Stimulated activated CD4-positive, alpha-beta T cell treated with anti-CD3 and anti-CD28 coated beads, Interleukin-12 subunit alpha, Interleukin-12 subunit beta, amount 100 ng/mL, for 48 hours (primary cell): ENCODE data around the gene AK5.
"Not testable (repeated sequence)": the region's sequence is repeated elsewhere in the genome, so short reads cannot be mapped to it uniquely, and the experiment has no call there.

Experiments
- DNase-seq, 3 donors: peaks; one replicate each; pipeline ENCODE4 v3.0.0-alpha.2; 2020; ENCODE audit warnings: low read depth in 2 of 3, low spot score in 1 of 3

Gene AK5

DNA sequence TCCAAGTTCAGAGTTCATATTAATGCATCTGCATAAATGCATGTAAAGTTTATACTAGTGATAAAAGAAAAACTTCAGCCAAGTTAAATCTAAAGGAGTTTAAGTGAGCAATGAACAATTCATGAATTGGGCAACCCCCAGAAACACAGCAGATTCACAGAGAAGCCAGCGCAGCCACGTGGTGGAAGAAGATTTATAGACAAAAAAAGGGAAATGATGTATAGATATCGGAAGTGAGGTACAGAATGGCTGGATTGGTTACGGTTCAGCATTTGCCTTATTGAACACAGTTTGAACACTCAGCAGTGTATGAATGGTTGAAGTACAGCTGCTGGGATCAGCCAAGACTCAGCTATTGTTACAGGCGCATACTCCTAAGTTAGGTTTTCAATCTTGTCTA lies 5.7 kb downstream of the AK5 start:
- DNase-seq = no peak

DNA sequence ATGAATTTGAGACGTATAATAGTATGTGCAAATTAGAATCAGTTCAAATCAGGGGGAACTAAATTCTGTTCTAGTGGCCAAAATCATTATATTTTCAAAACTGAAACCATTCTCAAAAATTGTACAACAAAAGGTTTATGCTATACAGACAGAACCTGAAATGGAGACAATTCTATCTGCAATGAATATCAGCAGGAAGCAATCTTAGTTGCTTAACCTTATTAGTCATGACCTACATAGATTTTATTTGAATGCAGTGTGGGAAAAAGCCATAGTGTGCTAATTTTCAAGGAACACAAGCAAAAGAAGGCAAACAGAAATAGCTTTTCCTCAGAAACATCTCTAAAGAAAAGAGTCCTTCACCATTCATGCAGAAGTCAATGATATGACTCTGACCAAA lies 6.5 kb downstream of the AK5 start:
- no peak for DNase-seq

DNA sequence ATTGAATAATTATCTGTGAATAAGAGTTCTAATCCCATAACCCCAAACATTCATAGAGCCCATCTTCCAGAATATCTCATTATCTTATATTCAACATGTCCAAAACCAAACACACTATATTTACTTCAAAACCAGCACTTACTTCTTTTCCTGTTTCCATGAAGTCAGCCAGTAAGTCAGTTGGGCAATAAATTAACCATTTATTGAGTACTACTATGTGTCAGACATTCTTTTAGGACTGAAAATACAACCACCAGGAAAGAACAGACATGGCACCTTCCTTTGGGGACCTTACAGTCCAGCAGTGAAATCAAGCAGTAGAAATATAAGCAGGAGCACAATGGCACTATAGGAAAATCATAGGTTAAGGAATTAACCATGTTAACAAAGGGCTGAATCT lies 8.8 kb downstream of the AK5 start:
- DNase-seq = no peak

DNA sequence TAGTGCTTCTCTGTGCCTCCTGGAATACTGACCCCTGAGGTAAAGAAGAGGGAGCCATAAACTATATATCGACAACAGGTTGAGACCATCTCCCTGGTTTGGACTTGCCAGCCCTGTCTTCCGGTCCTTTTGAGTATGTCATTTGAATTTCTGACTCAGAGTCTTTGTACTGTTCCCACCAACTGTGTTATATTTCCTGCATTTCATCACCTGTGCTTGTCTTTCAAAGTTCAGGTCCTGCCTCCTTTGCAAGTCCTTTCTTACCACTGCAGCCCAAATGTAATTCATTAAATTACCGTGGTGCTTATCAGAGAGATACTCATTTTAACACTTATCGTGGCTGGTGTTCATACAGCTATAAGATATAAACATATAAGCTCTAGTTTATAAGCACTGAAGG lies 10.7 kb downstream of the AK5 start:
- DNase-seq = no peak

DNA sequence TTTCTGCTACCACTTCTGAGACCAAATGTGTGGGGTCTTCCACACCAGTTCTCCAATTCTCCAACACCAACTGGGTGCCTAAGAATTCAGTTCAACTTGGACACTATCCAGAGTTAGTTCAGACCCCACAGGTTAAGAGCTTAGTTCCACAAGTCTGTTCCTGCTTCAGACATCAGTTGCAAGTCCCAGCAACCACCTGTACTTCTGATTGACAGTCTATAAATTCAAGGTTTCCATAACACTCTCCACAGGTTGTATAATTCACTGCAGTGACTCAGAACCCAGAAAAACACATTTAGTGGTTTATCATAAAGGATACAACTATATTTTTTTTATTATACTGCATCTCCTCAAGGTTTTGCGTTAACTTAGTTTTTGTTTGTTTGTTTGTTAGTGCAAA lies 18.7 kb downstream of the AK5 start:
- DNase-seq = no peak

DNA sequence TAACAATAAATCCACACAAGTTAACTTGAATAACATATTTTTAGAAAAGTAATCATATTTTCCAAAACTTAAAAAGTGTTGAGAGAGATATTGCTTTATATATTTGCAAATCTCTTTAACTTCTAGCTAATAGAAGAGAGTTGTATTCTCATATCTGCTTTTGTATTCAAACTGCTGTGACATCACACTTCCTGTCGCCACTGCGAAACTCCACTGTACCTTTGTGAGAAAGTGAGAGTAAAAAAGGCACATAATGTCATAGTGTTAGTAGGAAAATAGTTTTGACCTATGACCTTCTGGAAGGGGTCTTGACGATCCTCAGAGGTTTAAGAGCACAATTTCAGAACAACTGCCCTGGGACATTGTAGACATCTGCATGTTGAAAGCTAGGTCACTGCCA lies 21.6 kb downstream of the AK5 start:
- DNase-seq = no peak

DNA sequence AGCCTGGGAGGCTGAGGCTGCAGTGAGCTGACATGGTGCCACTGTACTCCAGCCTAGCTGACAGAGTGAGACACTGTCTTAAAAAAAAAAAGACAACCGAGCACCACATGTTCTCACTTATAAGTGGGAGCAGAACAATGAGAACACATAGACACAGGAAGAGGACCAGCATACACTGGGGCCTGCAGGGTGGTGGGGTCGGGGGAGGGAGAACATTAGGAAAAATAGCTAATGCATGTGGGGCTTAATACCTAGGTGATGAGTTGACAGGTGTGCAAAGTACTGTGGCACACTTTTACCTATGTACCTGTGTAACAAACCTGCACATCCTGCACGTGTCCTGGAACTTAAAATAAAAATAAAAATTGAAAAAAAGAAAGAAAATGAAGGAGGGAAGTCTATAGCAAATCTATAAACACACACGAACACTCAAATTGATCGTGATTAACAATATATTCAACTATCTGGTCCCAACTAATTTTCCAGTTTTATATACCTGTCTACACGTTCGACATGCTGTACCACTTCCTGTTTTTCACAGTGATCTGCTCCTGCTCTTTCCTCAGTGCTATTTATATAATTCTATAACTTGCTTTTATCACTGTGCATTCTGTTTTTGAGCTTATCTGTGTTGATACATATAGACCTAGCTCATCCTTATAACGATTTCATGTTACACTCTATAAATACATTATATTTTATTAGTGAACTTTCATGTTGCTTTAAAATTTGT lies 27.2 kb downstream of the AK5 start:
- no peak for DNase-seq

DNA sequence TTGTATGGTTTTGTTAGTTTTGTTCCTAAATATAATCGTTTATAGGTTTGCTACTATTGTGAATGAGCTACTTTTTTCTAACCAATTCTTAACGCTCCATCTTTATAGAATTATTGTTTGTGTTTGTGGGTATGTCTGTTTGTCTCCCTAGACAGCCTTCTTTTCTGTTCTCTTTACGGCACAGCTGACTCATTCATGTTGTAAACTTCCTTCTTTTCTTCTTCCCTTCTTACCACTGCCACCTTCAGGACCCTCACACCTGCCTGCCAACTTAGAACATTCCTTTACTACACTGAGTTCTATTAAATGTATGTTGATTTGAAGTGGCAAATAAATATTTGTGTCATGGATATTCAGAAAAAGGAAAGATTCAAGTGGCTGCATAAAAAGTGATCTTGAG lies 29.1 kb downstream of the AK5 start:
- DNase-seq = no peak

DNA sequence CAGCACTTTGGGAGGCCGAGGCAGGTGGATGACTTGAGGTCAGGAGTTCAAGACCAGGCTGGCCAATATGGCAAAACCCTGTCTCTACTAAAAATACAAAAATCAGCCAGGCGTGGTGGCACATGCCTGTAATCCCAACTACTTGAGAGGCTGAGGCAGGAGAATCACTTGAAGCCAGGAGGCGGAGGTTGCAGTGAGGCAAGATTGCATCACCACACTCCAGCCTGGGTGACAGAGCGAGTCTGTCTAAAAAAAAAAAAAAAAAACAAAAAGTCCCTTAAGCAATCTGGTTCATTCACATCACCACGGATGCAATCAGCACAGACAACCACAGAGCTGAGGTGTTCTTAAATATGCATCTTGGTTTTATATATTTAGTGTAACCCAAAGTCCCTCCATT lies 30.5 kb downstream of the AK5 start:
- not testable (repeated sequence) for DNase-seq

DNA sequence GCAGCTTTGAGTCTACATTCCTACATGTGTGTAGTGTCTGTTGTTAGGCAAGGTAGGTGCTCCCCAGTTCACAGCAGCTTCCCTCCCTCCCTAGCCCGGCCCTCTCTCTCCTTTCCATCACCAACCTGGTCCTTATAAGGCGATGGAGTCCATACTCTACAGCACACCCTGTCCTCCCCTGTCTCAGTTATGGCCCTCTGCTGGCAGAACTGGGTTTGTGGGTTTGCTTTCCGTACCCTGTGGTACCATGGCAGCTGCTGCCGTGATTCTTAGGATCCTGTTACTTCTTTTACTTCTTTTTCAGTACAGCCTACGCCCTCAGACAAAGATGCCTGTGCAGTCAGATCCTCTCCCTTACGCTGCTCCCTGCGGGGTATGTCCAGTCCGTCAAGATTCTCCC lies 31.7 kb downstream of the AK5 start:
- peak in 1 of 3 donors; percentile 12 for DNase-seq

DNA sequence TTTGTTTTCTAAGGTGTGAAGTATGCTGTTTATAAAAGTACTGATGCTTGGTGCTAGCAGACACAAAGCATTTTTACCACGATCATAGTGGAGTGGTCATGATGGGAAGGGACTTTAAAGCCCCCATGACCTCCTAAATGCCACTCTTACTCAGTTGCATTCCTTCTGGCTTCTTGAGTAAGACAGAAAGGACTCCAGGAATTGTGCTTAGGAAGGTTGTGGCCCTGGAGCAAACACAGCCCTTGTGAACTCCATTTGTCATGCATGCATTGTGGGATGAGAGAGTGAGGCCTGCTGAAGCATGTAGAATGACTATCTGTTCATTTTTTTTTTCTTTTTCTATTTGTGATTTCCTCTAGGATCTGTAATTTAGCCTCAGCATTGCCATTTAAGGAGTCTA lies 34.2 kb downstream of the AK5 start:
- no peak for DNase-seq

DNA sequence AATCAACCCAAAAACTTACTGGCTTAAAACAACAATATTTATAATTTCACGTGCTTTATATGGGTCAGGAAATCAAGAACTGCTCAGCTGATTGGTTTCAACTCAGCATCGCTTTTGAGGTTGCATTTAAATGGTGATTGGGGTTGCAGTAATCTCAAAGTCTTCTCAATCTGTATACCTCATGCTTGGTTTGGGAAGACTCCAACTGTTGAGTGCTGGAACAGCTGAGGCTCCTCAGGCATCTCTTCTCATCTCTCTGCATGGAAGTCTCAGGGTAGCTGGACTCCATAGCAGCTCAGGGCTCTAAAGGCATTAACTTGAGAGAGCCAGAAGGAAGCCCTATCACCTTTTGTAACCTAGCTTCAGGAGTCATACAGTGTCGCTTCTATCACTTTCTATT lies 35.1 kb downstream of the AK5 start:
- DNase-seq = no peak

DNA sequence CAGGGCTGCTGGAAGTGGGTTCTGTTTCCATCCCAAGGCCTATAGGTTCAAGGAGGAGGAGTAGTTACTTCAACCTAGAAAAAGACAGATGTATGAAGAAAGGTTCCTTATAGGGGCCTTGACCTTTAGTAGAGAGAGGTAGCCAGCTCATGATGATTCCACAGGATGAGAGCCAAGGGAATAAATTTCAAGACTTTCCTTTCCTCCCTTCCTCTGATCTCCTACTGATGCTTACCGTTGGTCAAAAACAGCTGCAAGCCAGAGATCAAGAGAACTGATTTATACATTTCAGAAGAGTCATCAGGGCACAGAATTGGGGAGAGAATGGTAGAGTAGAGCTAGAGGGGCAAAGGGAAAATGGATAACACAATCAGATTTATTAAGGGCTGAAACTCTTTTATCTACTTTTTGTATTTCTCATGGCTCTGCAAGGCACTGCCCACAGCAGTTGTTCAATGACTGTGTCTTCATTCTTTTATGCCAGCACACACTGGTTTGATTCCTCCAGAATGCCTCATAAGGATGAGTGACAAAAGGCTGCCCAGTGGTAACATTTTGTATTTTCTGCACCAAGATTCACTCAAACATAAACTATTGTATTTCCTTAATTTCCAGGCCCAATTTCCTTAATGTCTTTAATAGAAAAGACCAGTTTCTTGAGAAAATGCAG lies 37.4 kb downstream of the AK5 start:
- DNase-seq = no peak

DNA sequence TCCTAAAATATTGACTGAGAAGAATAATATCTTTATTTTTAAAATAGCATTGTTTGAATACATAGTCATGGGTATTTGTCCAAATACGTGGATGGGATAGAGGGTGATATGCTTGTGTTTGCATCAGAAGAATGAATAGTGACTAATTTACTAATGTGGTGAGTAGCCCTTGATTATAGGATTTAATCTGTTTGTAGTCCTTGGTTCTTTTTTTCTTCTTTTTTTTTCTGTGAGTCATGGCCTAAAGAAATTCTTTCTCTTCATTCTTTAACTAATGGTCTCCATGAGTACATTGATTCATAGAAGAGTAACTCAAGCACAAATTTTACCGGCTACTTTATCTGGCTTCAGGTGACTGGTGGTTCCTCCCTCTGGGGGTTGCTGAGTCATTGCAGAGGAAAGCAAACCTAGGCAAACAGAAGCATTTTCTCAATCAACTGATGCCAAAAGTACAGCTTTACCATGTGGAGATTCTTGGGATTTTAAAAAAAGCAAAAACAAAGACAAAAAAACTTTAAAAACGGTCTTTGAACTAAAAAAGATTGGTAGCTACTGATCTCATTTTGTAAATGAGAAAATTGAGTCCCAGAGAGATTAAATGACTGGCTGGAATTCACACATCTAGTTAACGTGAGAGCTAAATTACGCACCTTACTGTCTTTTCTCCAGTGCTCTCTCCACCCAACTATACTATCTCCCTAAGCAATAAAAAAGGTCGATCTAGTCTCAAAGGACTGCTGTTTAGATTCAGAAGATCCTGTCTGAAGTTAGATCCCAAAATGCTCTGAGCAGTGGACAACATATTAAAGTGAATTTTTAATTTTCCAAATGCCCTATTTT lies 40.5 kb downstream of the AK5 start:
- no peak for DNase-seq

DNA sequence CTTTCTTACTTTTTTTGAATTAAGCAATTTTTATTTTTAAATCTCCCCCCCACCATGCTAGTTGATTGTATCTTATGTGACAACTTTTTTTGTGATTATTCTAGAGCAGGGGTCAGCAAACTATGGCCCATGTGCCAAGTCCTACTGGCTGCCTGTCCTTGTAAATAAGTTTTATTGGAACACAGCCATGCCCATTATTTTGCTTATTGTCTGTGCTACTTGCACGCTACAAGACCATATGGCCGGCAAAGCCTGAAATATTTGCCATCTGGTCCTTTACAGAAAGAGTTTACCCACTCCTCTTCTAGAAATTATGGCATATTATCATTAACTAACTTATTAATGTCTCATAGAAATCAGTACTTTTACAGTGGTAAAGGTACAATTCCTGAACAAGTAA lies 51.7 kb downstream of the AK5 start:
- no peak for DNase-seq

DNA sequence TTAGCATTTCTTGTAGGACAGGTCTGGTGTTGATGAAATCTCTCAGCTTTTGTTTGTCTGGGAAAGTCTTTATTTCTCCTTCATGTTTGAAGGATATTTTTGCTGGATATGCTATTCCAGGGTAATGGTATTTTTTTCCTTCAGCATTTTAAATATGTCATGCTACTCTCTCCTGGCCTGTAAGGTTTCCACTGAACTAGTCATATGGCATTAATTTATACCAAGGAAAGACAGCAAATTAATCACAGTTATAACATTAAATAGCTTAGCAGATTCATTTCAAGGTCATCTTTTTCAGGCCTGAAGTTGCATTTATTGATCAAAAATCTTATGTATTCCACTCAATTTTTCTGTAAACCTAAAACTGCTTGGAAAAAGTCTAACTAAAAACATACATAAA lies 54.9 kb downstream of the AK5 start:
- DNase-seq = no peak

DNA sequence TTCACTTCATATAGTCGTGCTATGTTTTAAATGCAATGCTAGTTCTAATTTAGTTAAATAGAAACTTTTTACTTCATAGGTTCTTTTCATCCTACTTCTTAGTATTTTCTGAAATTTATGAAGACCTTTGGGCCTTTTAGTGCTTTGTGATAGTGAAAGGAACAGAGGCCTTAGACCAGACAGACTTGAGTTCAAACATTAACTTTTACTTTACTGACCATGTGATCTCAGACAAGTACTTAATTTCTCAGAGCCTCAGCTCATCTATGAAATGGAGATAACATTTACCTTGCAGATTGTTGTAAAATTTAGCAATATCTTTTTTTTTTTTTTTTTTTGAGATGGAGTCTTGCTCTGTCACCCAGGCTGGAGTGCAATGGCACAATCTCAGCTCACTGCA lies 57.5 kb downstream of the AK5 start:
- no peak for DNase-seq

DNA sequence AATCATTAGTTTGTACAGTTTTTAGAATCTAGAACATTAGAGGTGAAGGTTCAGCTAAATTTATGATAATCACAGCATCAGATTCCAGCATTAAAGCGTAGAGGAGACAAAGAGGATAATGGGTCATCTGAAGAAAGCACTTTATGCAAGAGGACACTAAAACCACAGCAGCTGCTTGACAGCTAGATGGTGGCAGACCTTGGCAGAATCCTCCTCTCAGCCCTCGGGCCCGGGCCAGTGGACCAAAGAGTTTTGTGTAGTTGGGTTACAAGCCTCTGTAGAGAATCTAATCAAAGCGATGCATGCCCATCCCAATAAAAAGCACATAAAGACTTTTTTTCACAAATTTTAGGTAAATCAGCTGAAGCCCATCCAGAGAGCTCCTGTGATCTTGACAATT lies 59.4 kb downstream of the AK5 start:
- no peak for DNase-seq

DNA sequence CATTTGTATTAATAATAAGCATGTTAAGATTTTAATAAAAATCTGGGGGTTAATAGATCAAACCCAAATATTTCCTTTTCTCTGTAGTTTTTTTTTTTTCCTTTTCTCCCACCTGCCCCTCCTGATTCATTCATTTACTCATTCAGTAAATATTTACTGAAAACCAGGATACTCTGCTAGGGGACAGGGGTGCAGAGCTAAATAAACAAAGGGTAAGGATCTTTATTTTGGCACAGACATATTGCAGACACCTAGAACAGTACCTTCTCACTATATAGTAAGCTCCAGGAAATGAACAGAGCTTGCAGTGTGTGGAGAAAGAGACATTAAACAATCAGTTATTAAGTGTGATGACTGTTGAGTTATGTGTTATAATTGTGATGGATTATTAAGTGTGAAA lies 60.9 kb downstream of the AK5 start:
- DNase-seq = no peak

DNA sequence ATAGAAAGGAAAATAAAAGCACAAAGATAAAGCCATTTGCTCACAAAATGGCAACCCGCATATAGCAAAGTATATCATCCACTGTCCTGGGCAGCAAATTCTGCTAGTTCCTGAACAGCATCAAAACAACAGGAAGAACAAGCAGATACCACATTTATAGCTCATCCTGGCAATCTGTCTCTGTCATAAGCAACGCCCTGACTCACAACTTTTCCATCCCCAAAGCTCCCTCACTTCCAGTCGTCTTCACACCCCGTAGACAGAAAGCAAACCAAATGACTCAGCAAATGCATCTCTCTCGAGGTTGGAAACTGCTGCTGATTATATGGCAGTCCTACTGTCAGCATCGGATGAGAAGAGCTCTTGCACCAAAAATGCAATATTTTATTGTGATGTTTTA lies 65.8 kb downstream of the AK5 start:
- DNase-seq = peak; percentile 11 to 32 (median 12)

DNA sequence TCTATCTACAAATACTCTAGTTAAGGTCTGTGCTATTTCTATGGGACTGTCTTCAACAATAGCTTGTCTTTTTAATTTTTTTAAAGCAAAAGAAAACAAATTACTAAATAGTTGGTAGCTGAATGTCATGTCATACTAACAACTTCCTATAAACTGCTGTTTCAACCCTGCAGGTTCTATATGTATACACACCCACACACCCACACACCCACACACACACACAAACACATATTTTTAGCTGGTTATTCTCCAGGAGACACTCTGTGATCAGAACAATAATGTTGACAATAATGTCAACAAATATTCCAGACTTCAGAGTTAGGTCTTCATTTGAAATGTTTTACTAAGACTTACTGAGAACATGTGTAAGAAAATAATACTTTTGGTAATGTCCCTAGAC lies 66.7 kb downstream of the AK5 start:
- DNase-seq = no peak

DNA sequence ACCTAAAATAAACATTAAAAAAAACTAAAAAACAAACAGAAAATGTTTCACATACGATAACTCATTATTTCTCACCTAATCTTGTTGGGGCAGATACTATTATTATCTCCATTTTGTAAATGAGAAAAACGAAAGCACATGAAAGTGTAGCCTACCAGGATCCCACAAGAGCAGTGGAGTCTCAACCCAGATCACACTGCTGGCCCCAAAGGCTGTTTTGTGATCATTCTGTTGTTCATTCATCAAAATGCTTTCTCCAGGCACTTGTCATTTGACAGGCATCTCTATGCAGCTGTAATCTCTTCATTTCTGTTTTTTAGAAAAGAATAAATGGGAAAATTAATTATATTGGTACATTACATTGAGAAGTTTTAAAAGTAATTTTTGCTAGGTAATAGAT lies 67.5 kb downstream of the AK5 start:
- DNase-seq = no peak
